GM23338 (cell line): ENCODE data around the gene ZNF714. TPM values are rescaled to one million over a fixed set of nuclear protein-coding genes. Genes with fewer than 3 reads are reported as not detected.

Experiments used
- ATAC-seq: fragments of 200-7000 bp; cut with Tn5 transposase; 3 replicates; pipeline ENCODE4 v1.9.1; 2020
- DNase-seq: peaks from one replicate; pipeline ENCODE4 v3.0.0-alpha.2; 2015; ENCODE audit warnings: low spot score
- H2AFZ ChIP-seq: fragments of 200-600 bp; sonication (generic); 2 replicates; pipeline ENCODE4 v1.8.0; 2016; ENCODE audit warnings: antibody characterized with exemption, mild to moderate bottlenecking, moderate library complexity
- H3F3A ChIP-seq: fragments of 200-600 bp; sonication (generic); replicated peaks from 2 replicates; pipeline ENCODE4 v1.8.0; 2017; ENCODE audit warnings: antibody characterized with exemption, mixed run types, low read depth
- H3K27ac ChIP-seq: fragments of 200-600 bp; sonication (generic); 2 replicates; pipeline ENCODE4 v1.6.1; 2016; ENCODE audit warnings: low read depth
- H3K27me3 ChIP-seq: fragments of 200-600 bp; sonication (generic); 2 replicates; pipeline ENCODE4 v1.8.0; 2016; ENCODE audit warnings: mild to moderate bottlenecking, mixed run types, moderate library complexity; ENCODE audit not compliant: insufficient read depth
- H3K36me3 ChIP-seq: fragments of 200-600 bp; sonication (generic); 2 replicates; pipeline ENCODE4 v1.8.0; 2016; ENCODE audit warnings: mild to moderate bottlenecking; ENCODE audit not compliant: insufficient read depth
- H3K4me1 ChIP-seq: fragments of 200-600 bp; sonication (generic); 2 replicates; pipeline ENCODE4 v1.8.0; 2016; ENCODE audit warnings: mild to moderate bottlenecking, moderate library complexity; ENCODE audit not compliant: insufficient read depth
- H3K4me2 ChIP-seq: fragments of 200-600 bp; sonication (generic); 2 replicates; pipeline ENCODE4 v1.7.1; 2017; ENCODE audit warnings: mixed run types
- H3K4me3 ChIP-seq: fragments of 200-600 bp; sonication (generic); 2 replicates; pipeline ENCODE4 v1.6.1; 2016; ENCODE audit warnings: mixed run types
- H3K79me2 ChIP-seq: fragments of 200-600 bp; sonication (generic); replicated peaks from 2 replicates; pipeline ENCODE4 v1.8.0; 2017; ENCODE audit warnings: mild to moderate bottlenecking; ENCODE audit not compliant: insufficient read depth
- H3K9me2 ChIP-seq: fragments of 200-600 bp; sonication (generic); 2 replicates; pipeline ENCODE4 v1.8.0; 2017; ENCODE audit not compliant: insufficient read depth
- H4K20me1 ChIP-seq: fragments of 200-600 bp; sonication (generic); replicated peaks from 2 replicates; pipeline ENCODE4 v1.8.0; 2017; ENCODE audit warnings: mild to moderate bottlenecking; ENCODE audit not compliant: insufficient read depth
- H3K27ac Mint-ChIP-seq: 2 replicates; pipeline ENCODE4 v1.8.0; 2020; ENCODE audit warnings: inconsistent platforms, mild to moderate bottlenecking, moderate library complexity, mixed read lengths
- H3K27me3 Mint-ChIP-seq: 3 replicates; pipeline ENCODE4 v1.8.0; 2022; ENCODE audit warnings: low read depth, mild to moderate bottlenecking, moderate library complexity, mixed read lengths, inconsistent platforms; ENCODE audit not compliant: insufficient read depth, poor library complexity
- H3K36me3 Mint-ChIP-seq: 3 replicates; pipeline ENCODE4 v1.8.0; 2021; ENCODE audit warnings: low read depth, mild to moderate bottlenecking, inconsistent platforms, moderate library complexity, mixed read lengths
- H3K4me1 Mint-ChIP-seq: 3 replicates; pipeline ENCODE4 v1.8.0; 2020; ENCODE audit warnings: mild to moderate bottlenecking, inconsistent platforms, mixed read lengths
- H3K4me3 Mint-ChIP-seq: 3 replicates; pipeline ENCODE4 v1.8.0; 2021; ENCODE audit warnings: moderate library complexity, mild to moderate bottlenecking, inconsistent platforms, mixed read lengths
- H3K9me3 Mint-ChIP-seq: 3 replicates; pipeline ENCODE4 v1.8.0; 2020; ENCODE audit warnings: moderate library complexity, mild to moderate bottlenecking, inconsistent platforms, mixed read lengths
- EZH2 ChIP-seq: fragments of 200-600 bp; sonication (generic); IDR thresholded peaks from one replicate; pipeline ENCODE4 v1.8.0; 2017; ENCODE audit warnings: antibody characterized with exemption, mild to moderate bottlenecking, low read depth; ENCODE audit not compliant: unreplicated experiment
- EZH2phosphoT487 ChIP-seq: fragments of 200-600 bp; sonication (generic); IDR thresholded peaks from one replicate; pipeline ENCODE4 v1.8.1; 2018; ENCODE audit warnings: antibody characterized with exemption; ENCODE audit not compliant: unreplicated experiment
- JUNB ChIP-seq: IDR thresholded peaks from one replicate; pipeline ENCODE4 v1.6.1; 2016; ENCODE audit warnings: antibody characterized with exemption; ENCODE audit not compliant: unreplicated experiment
- ZNF331 ChIP-seq: fragments of 250-450 bp; sonication (Bioruptor Pico); IDR thresholded peaks from 2 replicates; pipeline ENCODE4 v1.5.0; 2020; ENCODE audit warnings: low read depth, mild to moderate bottlenecking, moderate library complexity
- polyA plus RNA-seq: library from polyadenylated mRNA; unstranded; fragments of >200 nt; fragmentation: Nextera tagmentation; extraction: Ambion mirVana; gene quantifications from 2 replicates; pipeline ENCODE4 v1.2.1, GENCODE V29; 2016
- total RNA-seq: library from RNA; depleted of rRNA; stranded (reverse); fragments of >200 nt; shearing (Covaris generic); gene quantifications from 2 replicates; pipeline ENCODE4 v1.2.3, GENCODE V29; 2014
- TF ChIP-seq, protein P1 (sequence below): IDR thresholded peaks from 2 replicates; pipeline ENCODE4 v1.6.1; 2016; ENCODE audit warnings: antibody characterized with exemption
- TF ChIP-seq, protein P2 (sequence below), 2 experiments: fragments of 200-600 bp in 1 of 2; sonication (generic) in 1 of 2; conservative IDR thresholded peaks; 2 replicates each; pipeline versions ENCODE4 v1.5.1 to v1.6.1; 2016 to 2017; ENCODE audit warnings: antibody characterized with exemption in 2 of 2, low read depth in 2 of 2, mild to moderate bottlenecking in 2 of 2, moderate library complexity in 1 of 2
- TF ChIP-seq, protein P3 (sequence below): fragments of 250-450 bp; sonication (Bioruptor Pico); IDR thresholded peaks from 2 replicates; pipeline ENCODE4 v1.5.0; 2020; ENCODE audit warnings: mild to moderate bottlenecking, moderate library complexity
- TF ChIP-seq, protein P4 (sequence below): IDR thresholded peaks from one replicate; pipeline ENCODE4 v1.6.1; 2018; ENCODE audit warnings: antibody characterized with exemption; ENCODE audit not compliant: unreplicated experiment

ZNF714 gene
- total and polyA plus RNA-seq, 2 experiments from 2014 or later: 43.5 to 83.2 TPM

DNA sequence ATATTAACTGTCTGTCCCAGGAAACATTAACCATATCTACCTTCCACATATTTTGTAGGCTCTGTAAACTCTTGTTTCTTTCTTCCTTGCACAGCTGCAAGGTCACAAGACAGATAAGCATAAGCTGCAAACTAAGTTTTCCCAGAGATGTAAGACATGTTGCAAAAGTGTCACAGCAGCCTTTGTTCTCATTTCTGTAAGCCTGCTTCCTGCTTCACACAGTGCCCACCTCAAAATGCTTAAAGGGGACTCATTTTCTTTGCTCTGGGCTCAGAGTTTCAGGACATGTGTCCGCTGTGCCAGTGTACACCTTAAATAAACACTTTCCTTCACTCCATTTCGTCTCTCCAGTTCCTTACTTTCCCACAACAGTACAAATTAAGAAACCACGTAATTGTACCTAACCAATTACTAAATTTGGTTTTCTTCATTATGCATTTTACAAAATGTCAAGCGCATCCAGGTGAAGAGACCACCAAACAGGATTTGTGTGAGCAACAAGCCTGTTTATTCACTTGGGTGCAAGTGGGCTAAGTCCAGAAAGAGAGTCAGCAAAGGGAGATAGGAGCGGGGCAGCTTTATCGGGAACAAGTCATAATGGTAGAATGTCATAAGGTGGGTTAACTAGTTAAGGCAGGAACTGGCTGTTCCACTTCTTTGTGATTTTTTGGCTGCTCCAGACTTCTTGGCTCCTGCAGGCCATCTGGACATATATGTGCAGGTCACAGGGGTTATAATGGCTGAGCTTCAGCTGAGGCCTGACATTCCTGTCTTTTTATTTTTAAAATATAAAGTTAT, 47.1 kb downstream of the ZNF714 start:
- no peak for ATAC-seq

More for the DNA sequence above, 47.1 kb downstream of the ZNF714 start:
- Mint-ChIP-seq H3K4me1 (peaks cover 17% of the 10 kb centered on the region), H3K36me3 (peaks cover 6% of the 10 kb centered on the region), H3K9me3 (peaks cover 13% of the 10 kb centered on the region), H3K27ac (peak overlapping the region; percentile 49; the same call in 1 of the 2 replicates), H3K27me3 (peaks cover 3% of the 10 kb centered on the region), H3K4me3 (no peak overlapping the region)
- H3K9me2 ChIP-seq: no peaks in the 10 kb centered on the region
- no peaks in the 10 kb centered on the region for H3F3A ChIP-seq
- H3K27me3 ChIP-seq: no peaks in the 10 kb centered on the region
- H3K4me2 ChIP-seq: no peak overlapping the region
- no peaks in the 10 kb centered on the region for H3K79me2 ChIP-seq
- H3K36me3 ChIP-seq: no peaks in the 10 kb centered on the region
- no peak for TF ChIP-seq JUNB
- TF ChIP-seq, protein P1, sequence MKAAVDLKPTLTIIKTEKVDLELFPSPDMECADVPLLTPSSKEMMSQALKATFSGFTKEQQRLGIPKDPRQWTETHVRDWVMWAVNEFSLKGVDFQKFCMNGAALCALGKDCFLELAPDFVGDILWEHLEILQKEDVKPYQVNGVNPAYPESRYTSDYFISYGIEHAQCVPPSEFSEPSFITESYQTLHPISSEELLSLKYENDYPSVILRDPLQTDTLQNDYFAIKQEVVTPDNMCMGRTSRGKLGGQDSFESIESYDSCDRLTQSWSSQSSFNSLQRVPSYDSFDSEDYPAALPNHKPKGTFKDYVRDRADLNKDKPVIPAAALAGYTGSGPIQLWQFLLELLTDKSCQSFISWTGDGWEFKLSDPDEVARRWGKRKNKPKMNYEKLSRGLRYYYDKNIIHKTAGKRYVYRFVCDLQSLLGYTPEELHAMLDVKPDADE: no peak
- TF ChIP-seq EZH2phosphoT487: no peak
- TF ChIP-seq, protein P2, sequence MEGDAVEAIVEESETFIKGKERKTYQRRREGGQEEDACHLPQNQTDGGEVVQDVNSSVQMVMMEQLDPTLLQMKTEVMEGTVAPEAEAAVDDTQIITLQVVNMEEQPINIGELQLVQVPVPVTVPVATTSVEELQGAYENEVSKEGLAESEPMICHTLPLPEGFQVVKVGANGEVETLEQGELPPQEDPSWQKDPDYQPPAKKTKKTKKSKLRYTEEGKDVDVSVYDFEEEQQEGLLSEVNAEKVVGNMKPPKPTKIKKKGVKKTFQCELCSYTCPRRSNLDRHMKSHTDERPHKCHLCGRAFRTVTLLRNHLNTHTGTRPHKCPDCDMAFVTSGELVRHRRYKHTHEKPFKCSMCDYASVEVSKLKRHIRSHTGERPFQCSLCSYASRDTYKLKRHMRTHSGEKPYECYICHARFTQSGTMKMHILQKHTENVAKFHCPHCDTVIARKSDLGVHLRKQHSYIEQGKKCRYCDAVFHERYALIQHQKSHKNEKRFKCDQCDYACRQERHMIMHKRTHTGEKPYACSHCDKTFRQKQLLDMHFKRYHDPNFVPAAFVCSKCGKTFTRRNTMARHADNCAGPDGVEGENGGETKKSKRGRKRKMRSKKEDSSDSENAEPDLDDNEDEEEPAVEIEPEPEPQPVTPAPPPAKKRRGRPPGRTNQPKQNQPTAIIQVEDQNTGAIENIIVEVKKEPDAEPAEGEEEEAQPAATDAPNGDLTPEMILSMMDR (conservative IDR thresholded peaks at IDR 0.05; ENCODE audit: low read depth in 2 of 2): no peak
- TF ChIP-seq, protein P3, sequence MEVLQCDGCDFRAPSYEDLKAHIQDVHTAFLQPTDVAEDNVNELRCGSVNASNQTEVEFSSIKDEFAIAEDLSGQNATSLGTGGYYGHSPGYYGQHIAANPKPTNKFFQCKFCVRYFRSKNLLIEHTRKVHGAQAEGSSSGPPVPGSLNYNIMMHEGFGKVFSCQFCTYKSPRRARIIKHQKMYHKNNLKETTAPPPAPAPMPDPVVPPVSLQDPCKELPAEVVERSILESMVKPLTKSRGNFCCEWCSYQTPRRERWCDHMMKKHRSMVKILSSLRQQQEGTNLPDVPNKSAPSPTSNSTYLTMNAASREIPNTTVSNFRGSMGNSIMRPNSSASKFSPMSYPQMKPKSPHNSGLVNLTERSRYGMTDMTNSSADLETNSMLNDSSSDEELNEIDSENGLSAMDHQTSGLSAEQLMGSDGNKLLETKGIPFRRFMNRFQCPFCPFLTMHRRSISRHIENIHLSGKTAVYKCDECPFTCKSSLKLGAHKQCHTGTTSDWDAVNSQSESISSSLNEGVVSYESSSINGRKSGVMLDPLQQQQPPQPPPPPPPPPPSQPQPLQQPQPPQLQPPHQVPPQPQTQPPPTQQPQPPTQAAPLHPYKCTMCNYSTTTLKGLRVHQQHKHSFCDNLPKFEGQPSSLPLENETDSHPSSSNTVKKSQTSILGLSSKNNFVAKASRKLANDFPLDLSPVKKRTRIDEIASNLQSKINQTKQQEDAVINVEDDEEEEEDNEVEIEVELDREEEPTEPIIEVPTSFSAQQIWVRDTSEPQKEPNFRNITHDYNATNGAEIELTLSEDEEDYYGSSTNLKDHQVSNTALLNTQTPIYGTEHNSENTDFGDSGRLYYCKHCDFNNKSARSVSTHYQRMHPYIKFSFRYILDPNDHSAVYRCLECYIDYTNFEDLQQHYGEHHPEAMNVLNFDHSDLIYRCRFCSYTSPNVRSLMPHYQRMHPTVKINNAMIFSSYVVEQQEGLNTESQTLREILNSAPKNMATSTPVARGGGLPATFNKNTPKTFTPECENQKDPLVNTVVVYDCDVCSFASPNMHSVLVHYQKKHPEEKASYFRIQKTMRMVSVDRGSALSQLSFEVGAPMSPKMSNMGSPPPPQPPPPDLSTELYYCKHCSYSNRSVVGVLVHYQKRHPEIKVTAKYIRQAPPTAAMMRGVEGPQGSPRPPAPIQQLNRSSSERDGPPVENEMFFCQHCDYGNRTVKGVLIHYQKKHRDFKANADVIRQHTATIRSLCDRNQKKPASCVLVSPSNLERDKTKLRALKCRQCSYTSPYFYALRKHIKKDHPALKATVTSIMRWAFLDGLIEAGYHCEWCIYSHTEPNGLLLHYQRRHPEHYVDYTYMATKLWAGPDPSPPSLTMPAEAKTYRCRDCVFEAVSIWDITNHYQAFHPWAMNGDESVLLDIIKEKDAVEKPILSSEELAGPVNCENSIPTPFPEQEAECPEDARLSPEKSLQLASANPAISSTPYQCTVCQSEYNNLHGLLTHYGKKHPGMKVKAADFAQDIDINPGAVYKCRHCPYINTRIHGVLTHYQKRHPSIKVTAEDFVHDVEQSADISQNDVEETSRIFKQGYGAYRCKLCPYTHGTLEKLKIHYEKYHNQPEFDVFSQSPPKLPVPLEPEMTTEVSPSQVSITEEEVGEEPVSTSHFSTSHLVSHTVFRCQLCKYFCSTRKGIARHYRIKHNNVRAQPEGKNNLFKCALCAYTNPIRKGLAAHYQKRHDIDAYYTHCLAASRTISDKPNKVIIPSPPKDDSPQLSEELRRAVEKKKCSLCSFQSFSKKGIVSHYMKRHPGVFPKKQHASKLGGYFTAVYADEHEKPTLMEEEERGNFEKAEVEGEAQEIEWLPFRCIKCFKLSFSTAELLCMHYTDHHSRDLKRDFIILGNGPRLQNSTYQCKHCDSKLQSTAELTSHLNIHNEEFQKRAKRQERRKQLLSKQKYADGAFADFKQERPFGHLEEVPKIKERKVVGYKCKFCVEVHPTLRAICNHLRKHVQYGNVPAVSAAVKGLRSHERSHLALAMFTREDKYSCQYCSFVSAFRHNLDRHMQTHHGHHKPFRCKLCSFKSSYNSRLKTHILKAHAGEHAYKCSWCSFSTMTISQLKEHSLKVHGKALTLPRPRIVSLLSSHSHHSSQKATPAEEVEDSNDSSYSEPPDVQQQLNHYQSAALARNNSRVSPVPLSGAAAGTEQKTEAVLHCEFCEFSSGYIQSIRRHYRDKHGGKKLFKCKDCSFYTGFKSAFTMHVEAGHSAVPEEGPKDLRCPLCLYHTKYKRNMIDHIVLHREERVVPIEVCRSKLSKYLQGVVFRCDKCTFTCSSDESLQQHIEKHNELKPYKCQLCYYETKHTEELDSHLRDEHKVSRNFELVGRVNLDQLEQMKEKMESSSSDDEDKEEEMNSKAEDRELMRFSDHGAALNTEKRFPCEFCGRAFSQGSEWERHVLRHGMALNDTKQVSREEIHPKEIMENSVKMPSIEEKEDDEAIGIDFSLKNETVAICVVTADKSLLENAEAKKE (CRISPR knock-in tag): no peak
- TF ChIP-seq EZH2: no peak
- no peak for TF ChIP-seq ZNF331 (CRISPR knock-in tag)
- TF ChIP-seq, protein P4, sequence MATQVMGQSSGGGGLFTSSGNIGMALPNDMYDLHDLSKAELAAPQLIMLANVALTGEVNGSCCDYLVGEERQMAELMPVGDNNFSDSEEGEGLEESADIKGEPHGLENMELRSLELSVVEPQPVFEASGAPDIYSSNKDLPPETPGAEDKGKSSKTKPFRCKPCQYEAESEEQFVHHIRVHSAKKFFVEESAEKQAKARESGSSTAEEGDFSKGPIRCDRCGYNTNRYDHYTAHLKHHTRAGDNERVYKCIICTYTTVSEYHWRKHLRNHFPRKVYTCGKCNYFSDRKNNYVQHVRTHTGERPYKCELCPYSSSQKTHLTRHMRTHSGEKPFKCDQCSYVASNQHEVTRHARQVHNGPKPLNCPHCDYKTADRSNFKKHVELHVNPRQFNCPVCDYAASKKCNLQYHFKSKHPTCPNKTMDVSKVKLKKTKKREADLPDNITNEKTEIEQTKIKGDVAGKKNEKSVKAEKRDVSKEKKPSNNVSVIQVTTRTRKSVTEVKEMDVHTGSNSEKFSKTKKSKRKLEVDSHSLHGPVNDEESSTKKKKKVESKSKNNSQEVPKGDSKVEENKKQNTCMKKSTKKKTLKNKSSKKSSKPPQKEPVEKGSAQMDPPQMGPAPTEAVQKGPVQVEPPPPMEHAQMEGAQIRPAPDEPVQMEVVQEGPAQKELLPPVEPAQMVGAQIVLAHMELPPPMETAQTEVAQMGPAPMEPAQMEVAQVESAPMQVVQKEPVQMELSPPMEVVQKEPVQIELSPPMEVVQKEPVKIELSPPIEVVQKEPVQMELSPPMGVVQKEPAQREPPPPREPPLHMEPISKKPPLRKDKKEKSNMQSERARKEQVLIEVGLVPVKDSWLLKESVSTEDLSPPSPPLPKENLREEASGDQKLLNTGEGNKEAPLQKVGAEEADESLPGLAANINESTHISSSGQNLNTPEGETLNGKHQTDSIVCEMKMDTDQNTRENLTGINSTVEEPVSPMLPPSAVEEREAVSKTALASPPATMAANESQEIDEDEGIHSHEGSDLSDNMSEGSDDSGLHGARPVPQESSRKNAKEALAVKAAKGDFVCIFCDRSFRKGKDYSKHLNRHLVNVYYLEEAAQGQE: no peak
- peaks cover 7% of the 10 kb centered on the region; the same call in 1 of the 2 replicates for H3K4me1 ChIP-seq
- no peaks in the 10 kb centered on the region for H4K20me1 ChIP-seq
- H2AFZ ChIP-seq: peak overlapping the region; percentile 73; the same call in 1 of the 2 replicates
- H3K27ac ChIP-seq: no peak overlapping the region
- H3K4me3 ChIP-seq: no peak overlapping the region
- no peak for DNase-seq
